ENCODE measurements around the gene GFRA1.

GFRA1 gene

DNA sequence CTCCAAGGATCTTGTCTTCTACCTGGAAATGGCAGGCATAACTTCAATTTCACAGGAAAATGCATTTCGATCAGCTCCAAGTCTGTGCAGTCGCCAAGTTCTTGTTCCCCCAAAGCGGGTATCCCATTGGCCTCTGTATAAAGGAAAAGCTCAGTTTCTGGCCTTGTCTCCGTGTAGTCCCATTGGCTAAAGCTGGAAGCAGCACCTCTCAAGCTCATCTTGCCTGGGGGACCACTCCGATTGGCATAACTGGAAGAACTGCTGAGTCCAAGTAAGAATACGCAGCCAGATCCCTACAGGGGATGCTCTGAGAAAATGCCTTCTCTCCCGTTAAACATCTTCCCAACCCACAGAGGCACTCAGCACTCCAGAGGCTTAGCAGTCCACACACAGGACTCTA lies 205.2 kb downstream of the GFRA1 start:
- TF ChIP-seq, protein P1, sequence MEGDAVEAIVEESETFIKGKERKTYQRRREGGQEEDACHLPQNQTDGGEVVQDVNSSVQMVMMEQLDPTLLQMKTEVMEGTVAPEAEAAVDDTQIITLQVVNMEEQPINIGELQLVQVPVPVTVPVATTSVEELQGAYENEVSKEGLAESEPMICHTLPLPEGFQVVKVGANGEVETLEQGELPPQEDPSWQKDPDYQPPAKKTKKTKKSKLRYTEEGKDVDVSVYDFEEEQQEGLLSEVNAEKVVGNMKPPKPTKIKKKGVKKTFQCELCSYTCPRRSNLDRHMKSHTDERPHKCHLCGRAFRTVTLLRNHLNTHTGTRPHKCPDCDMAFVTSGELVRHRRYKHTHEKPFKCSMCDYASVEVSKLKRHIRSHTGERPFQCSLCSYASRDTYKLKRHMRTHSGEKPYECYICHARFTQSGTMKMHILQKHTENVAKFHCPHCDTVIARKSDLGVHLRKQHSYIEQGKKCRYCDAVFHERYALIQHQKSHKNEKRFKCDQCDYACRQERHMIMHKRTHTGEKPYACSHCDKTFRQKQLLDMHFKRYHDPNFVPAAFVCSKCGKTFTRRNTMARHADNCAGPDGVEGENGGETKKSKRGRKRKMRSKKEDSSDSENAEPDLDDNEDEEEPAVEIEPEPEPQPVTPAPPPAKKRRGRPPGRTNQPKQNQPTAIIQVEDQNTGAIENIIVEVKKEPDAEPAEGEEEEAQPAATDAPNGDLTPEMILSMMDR (IDR thresholded peaks at IDR 0.05; ENCODE audit: insufficient read depth, low read length, poor library complexity, severe bottlenecking), result no peak
- TF ChIP-seq EZH2phosphoT487 (conservative IDR thresholded peaks at IDR 0.05; ENCODE audit: low read length), result no peak
- Histone ChIP-seq H3K9me3 (ENCODE audit: insufficient read depth, low read length) (no peaks in the 10 kb centered on the region), H3K4me3 (ENCODE audit: insufficient read depth, low read length, poor library complexity, severe bottlenecking) (no peak overlapping the region), H3F3A (ENCODE audit: insufficient read depth) (no peaks in the 10 kb centered on the region), H3K9ac (ENCODE audit: low read length) (no peak overlapping the region), H3K79me2 (ENCODE audit: insufficient read depth, low read length) (no peaks in the 10 kb centered on the region), H2AFZ (ENCODE audit: low read depth, low read length, severe bottlenecking) (no peak overlapping the region), H4K20me1 (ENCODE audit: low read depth, low read length) (no peaks in the 10 kb centered on the region), H3K27me3 (ENCODE audit: low read length) (no peaks in the 10 kb centered on the region), H3K36me3 (ENCODE audit: low read length) (no peaks in the 10 kb centered on the region), H3K9me2 (replicated peaks; ENCODE audit: insufficient read depth, low read length) (no peaks in the 10 kb centered on the region), H3K4me2 (ENCODE audit: low read depth, low read length, poor library complexity, severe bottlenecking) (no peak overlapping the region), H3K27ac (ENCODE audit: low read depth, low read length) (no peak overlapping the region)

DNA sequence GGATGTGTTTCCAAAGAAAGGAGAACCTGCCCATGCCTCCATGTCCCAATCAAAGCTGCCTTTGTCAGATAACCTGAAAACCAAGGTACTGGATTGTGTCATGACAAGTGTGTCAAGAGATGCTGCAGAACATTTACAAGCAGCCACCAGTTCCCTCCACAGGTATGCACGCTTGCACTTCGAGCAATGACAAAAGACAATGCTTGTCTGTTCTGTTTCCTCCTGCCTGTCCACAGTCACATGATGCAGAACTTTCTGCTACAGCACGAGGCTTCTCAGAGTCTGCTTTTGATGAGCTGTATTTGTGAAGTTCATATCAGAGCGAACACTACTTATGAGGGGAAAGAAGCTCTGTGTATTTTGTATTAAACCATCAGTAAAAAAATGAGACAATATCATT lies 209.9 kb downstream of the GFRA1 start:
- no peaks in the 10 kb centered on the region for H3K36me3 ChIP-seq (ENCODE audit: low read length)
- no peaks in the 10 kb centered on the region for H3K79me2 ChIP-seq (ENCODE audit: insufficient read depth, low read length)
- no peaks in the 10 kb centered on the region for H3F3A ChIP-seq (ENCODE audit: insufficient read depth)
- no peak overlapping the region for H3K9ac ChIP-seq (ENCODE audit: low read length)
- TF ChIP-seq EZH2phosphoT487 (conservative IDR thresholded peaks at IDR 0.05; ENCODE audit: low read length), result no peak
- TF ChIP-seq, protein P1 (IDR thresholded peaks at IDR 0.05; ENCODE audit: insufficient read depth, low read length, poor library complexity, severe bottlenecking), result no peak
- H4K20me1 ChIP-seq (ENCODE audit: low read depth, low read length), result no peaks in the 10 kb centered on the region
- H3K4me3 ChIP-seq (ENCODE audit: insufficient read depth, low read length, poor library complexity, severe bottlenecking), result no peak overlapping the region
- no peak overlapping the region for H3K27ac ChIP-seq (ENCODE audit: low read depth, low read length)
- H2AFZ ChIP-seq (ENCODE audit: low read depth, low read length, severe bottlenecking), result no peak overlapping the region
- no peak overlapping the region for H3K4me2 ChIP-seq (ENCODE audit: low read depth, low read length, poor library complexity, severe bottlenecking)
- no peaks in the 10 kb centered on the region for H3K9me2 ChIP-seq (replicated peaks; ENCODE audit: insufficient read depth, low read length)
- no peaks in the 10 kb centered on the region for H3K9me3 ChIP-seq (ENCODE audit: insufficient read depth, low read length)
- H3K27me3 ChIP-seq (ENCODE audit: low read length), result no peaks in the 10 kb centered on the region

DNA sequence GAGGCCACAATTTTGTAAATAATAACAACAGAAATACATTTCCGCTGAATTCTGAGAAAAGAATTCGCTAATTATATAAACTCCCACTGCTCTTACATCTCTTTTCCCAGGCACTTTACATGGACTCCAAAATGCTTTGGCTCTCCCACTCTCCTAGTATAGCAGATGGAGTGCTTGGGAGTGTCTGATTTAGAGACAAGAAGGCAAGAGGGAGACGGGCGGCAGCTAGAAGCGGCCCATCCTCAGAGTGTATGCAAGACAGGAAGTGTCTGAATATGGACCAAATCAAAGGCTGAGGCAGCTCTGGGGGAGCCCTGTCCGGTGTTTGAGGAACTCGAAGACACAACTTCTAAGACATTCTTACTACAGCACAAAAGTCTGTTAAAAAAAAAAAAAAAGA lies 212.1 kb downstream of the GFRA1 start:
- H3K4me3 ChIP-seq (ENCODE audit: insufficient read depth, low read length, poor library complexity, severe bottlenecking), result no peak overlapping the region
- H3K27me3 ChIP-seq (ENCODE audit: low read length), result no peaks in the 10 kb centered on the region
- TF ChIP-seq, protein P1 (IDR thresholded peaks at IDR 0.05; ENCODE audit: insufficient read depth, low read length, poor library complexity, severe bottlenecking), result no peak
- TF ChIP-seq EZH2phosphoT487 (conservative IDR thresholded peaks at IDR 0.05; ENCODE audit: low read length), result no peak

More for the DNA sequence above, 212.1 kb downstream of the GFRA1 start:
- Histone ChIP-seq H3K36me3 (ENCODE audit: low read length) (no peaks in the 10 kb centered on the region), H2AFZ (ENCODE audit: low read depth, low read length, severe bottlenecking) (no peak overlapping the region), H3K79me2 (ENCODE audit: insufficient read depth, low read length) (no peaks in the 10 kb centered on the region), H3K9me2 (replicated peaks; ENCODE audit: insufficient read depth, low read length) (no peaks in the 10 kb centered on the region), H3F3A (ENCODE audit: insufficient read depth) (no peaks in the 10 kb centered on the region), H3K9ac (ENCODE audit: low read length) (no peak overlapping the region), H4K20me1 (ENCODE audit: low read depth, low read length) (no peaks in the 10 kb centered on the region), H3K4me2 (ENCODE audit: low read depth, low read length, poor library complexity, severe bottlenecking) (no peak overlapping the region), H3K9me3 (ENCODE audit: insufficient read depth, low read length) (no peaks in the 10 kb centered on the region), H3K27ac (ENCODE audit: low read depth, low read length) (no peak overlapping the region)
